Measurements from ENCODE around the gene JOSD1. TPM values are rescaled to one million over a fixed set of nuclear protein-coding genes. Genes with fewer than 3 reads are reported as not detected.
A peak's percentile ranks its signal among the peaks of the same experiment; 100 is the strongest.

Gene JOSD1
- total and polyA plus RNA-seq, 10 of the 15 experiments (the other 5 are each of a cell fraction or from before 2014, with no cell fraction given): 6.2 to 54.6 (median 40.5) TPM

DNA sequence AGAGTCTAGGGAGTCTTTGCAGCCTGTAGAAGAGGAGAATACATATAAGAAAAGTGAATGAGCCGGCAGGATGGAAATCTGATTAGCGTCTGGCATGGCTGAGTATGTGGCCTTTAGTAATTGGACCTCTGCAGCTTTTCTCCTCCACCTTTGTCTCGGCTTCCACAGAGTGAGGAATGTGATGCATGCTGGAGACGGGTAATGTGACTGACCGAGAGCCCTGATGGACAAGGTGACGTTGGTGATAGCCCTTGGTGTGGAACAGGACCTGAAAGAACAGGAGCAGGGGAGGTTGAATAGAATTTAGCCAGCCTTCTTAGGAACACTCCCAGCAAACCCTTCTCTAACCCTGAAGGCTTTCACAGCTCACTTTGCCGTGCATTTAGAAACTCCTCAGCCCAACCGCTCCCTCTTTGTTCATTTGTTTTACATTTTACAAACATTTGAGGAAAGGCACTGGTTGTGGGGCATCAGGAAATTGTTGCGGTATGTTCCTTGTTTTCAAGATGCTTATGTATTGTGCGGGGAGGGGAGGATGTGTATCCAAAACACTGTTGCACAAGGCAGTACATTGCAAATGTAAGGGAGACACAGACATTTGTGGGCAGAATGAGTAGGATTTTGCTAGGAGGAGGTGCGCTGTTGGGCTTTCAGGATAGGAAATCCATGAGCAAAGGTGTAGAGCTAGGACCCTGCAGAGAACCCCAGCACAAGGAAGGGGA lies 11.9 kb upstream of the JOSD1 start:
- peaks cover 21 to 32% of the 10 kb centered on the region in 2 experiments for H3K36me3 ChIP-seq (ENCODE audit: control insufficient read depth in 2 of 2, insufficient read depth in 2 of 2, low read length in 1 of 2)
- TF ChIP-seq, protein P1, sequence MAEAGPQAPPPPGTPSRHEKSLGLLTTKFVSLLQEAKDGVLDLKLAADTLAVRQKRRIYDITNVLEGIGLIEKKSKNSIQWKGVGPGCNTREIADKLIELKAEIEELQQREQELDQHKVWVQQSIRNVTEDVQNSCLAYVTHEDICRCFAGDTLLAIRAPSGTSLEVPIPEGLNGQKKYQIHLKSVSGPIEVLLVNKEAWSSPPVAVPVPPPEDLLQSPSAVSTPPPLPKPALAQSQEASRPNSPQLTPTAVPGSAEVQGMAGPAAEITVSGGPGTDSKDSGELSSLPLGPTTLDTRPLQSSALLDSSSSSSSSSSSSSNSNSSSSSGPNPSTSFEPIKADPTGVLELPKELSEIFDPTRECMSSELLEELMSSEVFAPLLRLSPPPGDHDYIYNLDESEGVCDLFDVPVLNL (IDR thresholded peaks at IDR 0.05; ENCODE audit: low read depth, low read length): no peak
- TF ChIP-seq, protein P2, sequence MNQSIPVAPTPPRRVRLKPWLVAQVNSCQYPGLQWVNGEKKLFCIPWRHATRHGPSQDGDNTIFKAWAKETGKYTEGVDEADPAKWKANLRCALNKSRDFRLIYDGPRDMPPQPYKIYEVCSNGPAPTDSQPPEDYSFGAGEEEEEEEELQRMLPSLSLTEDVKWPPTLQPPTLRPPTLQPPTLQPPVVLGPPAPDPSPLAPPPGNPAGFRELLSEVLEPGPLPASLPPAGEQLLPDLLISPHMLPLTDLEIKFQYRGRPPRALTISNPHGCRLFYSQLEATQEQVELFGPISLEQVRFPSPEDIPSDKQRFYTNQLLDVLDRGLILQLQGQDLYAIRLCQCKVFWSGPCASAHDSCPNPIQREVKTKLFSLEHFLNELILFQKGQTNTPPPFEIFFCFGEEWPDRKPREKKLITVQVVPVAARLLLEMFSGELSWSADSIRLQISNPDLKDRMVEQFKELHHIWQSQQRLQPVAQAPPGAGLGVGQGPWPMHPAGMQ (IDR thresholded peaks at IDR 0.05; ENCODE audit: borderline replicate concordance): no peak
- TF ChIP-seq SIN3A (IDR thresholded peaks at IDR 0.05; ENCODE audit: low read depth, low read length): no peak
- TF ChIP-seq, protein P3, sequence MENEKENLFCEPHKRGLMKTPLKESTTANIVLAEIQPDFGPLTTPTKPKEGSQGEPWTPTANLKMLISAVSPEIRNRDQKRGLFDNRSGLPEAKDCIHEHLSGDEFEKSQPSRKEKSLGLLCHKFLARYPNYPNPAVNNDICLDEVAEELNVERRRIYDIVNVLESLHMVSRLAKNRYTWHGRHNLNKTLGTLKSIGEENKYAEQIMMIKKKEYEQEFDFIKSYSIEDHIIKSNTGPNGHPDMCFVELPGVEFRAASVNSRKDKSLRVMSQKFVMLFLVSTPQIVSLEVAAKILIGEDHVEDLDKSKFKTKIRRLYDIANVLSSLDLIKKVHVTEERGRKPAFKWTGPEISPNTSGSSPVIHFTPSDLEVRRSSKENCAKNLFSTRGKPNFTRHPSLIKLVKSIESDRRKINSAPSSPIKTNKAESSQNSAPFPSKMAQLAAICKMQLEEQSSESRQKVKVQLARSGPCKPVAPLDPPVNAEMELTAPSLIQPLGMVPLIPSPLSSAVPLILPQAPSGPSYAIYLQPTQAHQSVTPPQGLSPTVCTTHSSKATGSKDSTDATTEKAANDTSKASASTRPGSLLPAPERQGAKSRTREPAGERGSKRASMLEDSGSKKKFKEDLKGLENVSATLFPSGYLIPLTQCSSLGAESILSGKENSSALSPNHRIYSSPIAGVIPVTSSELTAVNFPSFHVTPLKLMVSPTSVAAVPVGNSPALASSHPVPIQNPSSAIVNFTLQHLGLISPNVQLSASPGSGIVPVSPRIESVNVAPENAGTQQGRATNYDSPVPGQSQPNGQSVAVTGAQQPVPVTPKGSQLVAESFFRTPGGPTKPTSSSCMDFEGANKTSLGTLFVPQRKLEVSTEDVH (IDR thresholded peaks at IDR 0.05; ENCODE audit: low read depth, partially characterized antibody): no peak
- TF ChIP-seq CBFB (IDR thresholded peaks at IDR 0.05; ENCODE audit: low read depth): no peak
- no peak for TF ChIP-seq SRF (IDR thresholded peaks at IDR 0.05; ENCODE audit: low read depth in 2 of 2, low read length in 2 of 2)
- TF ChIP-seq, protein P4, sequence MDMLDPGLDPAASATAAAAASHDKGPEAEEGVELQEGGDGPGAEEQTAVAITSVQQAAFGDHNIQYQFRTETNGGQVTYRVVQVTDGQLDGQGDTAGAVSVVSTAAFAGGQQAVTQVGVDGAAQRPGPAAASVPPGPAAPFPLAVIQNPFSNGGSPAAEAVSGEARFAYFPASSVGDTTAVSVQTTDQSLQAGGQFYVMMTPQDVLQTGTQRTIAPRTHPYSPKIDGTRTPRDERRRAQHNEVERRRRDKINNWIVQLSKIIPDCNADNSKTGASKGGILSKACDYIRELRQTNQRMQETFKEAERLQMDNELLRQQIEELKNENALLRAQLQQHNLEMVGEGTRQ (IDR thresholded peaks at IDR 0.05; ENCODE audit: borderline replicate concordance, low read depth, low read length): no peak
- TF ChIP-seq, protein P5, sequence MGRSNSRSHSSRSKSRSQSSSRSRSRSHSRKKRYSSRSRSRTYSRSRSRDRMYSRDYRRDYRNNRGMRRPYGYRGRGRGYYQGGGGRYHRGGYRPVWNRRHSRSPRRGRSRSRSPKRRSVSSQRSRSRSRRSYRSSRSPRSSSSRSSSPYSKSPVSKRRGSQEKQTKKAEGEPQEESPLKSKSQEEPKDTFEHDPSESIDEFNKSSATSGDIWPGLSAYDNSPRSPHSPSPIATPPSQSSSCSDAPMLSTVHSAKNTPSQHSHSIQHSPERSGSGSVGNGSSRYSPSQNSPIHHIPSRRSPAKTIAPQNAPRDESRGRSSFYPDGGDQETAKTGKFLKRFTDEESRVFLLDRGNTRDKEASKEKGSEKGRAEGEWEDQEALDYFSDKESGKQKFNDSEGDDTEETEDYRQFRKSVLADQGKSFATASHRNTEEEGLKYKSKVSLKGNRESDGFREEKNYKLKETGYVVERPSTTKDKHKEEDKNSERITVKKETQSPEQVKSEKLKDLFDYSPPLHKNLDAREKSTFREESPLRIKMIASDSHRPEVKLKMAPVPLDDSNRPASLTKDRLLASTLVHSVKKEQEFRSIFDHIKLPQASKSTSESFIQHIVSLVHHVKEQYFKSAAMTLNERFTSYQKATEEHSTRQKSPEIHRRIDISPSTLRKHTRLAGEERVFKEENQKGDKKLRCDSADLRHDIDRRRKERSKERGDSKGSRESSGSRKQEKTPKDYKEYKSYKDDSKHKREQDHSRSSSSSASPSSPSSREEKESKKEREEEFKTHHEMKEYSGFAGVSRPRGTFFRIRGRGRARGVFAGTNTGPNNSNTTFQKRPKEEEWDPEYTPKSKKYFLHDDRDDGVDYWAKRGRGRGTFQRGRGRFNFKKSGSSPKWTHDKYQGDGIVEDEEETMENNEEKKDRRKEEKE (IDR thresholded peaks at IDR 0.05): no peak
- no peak for TF ChIP-seq ZNF274 (IDR thresholded peaks at IDR 0.05; ENCODE audit: insufficient read depth, insufficient read length)
- no peak for TF ChIP-seq SMARCA5 (IDR thresholded peaks at IDR 0.05)
- no peak for TF ChIP-seq CREM (IDR thresholded peaks at IDR 0.05; ENCODE audit: low read depth)
- TF ChIP-seq GABPA (IDR thresholded peaks at IDR 0.05; ENCODE audit: low read depth): no peak
- TF ChIP-seq, protein P6, sequence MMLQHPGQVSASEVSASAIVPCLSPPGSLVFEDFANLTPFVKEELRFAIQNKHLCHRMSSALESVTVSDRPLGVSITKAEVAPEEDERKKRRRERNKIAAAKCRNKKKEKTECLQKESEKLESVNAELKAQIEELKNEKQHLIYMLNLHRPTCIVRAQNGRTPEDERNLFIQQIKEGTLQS (IDR thresholded peaks at IDR 0.05; ENCODE audit: borderline replicate concordance, extremely low read depth, low read depth, low read length): no peak
- TF ChIP-seq RFX5 (IDR thresholded peaks at IDR 0.05; ENCODE audit: low read depth, low read length): no peak

More for the DNA sequence above, 11.9 kb upstream of the JOSD1 start:
- Histone ChIP-seq H3K9ac (ENCODE audit: control insufficient read depth, insufficient read depth, low read length) (no peak overlapping the region), H2AFZ (ENCODE audit: control insufficient read depth, low read depth, low read length) (no peak overlapping the region), H3K4me3 (no peak overlapping the region), H3K27ac (ENCODE audit: control insufficient read depth, insufficient read depth) (no peak overlapping the region), H4K20me1 (ENCODE audit: control insufficient read depth, insufficient read depth) (peaks cover 24% of the 10 kb centered on the region), H3K4me1 (ENCODE audit: control insufficient read depth, insufficient read depth, low read length) (peaks cover 17% of the 10 kb centered on the region), H3K79me2 (ENCODE audit: control insufficient read depth, insufficient read depth, low read length) (peaks cover 71% of the 10 kb centered on the region), H3K4me2 (ENCODE audit: control insufficient read depth, insufficient read depth) (peak overlapping the region; percentile 8; the same call in 1 of the 2 replicates), H3K9me3 (replicated peaks; ENCODE audit: control insufficient read depth, insufficient read depth, low read length) (no peaks in the 10 kb centered on the region), H3K27me3 (replicated peaks in 1 of 2; ENCODE audit: control insufficient read depth in 2 of 2, insufficient read depth in 2 of 2, low read length in 1 of 2) (no peaks in the 10 kb centered on the region)
- no peak for FAIRE-seq
- SMC1A ChIA-PET (ENCODE audit: uncharacterized antibody, unreplicated experiment): interaction anchor here (1.2 to 1.5 kb wide), 2 partner anchors 12 to 15 kb away, joined by 3 to 5 read pairs; no protein-coding TSS in a partner anchor
- CTCF ChIA-PET: no interaction called here
- POLR2A ChIA-PET: interaction anchor here (1.7 kb wide), 1 partner anchor 16 kb away, joined by 4 read pairs; no protein-coding TSS in a partner anchor
- RAD21 ChIA-PET (ENCODE audit: unreplicated experiment): no interaction called here
- no peak for DNase-seq (ENCODE audit: low read depth, low spot score)
- ATAC-seq: no peak
- BruUV-seq (replicated peaks): no TSS peak
- 94% methylated on average over 11 of the region's 11 CpGs for WGBS (ENCODE audit: insufficient coverage, insufficient replicate concordance, low lambda C conversion rate, missing lambda C conversion rate)
- in situ Hi-C loops (cut with MboI) (no loop called here), intact Hi-C loops (cut with micrococcal nuclease; ENCODE audit: unreplicated experiment) (no loop called here)
